K562 (cell line): ENCODE measurements around the gene KLHL29.

Experiments used
- ARNT ChIP-seq, 2 experiments: fragments of 450-650 bp; IDR thresholded peaks; 2 replicates each; pipeline ENCODE4 v1.6.1; 2016; ENCODE audit warnings: mild to moderate bottlenecking in 1 of 2
- EP300 ChIP-seq: IDR thresholded peaks from 2 replicates; pipeline ENCODE4 v1.6.1; 2012; ENCODE audit warnings: low read length, improper control_type of control experiment
- EZH2 ChIP-seq: IDR thresholded peaks from 2 replicates; pipeline ENCODE4 v1.6.1; 2012; ENCODE audit warnings: low read depth, mild to moderate bottlenecking, inconsistent platforms, low read length, borderline replicate concordance
- FOXK2 ChIP-seq, 2 experiments: fragments of 450-650 bp; IDR thresholded peaks in 1 of 2; conservative IDR thresholded peaks in 1 of 2; 2 replicates each; pipeline ENCODE4 v1.6.1; 2016; ENCODE audit warnings: low read depth in 2 of 2, mild to moderate bottlenecking in 1 of 2
- GABPA ChIP-seq: fragments of 200-800 bp; sonication (Bioruptor generic); conservative IDR thresholded peaks from 2 replicates; pipeline ENCODE4 v1.6.1; 2016; ENCODE audit warnings: low read depth, missing genetic modification characterization, missing compliant biosample characterization
- SMARCA5 ChIP-seq: fragments of 450-650 bp; IDR thresholded peaks from 2 replicates; pipeline ENCODE4 v1.6.1; 2016
- ZZZ3 ChIP-seq: fragments of 450-650 bp; IDR thresholded peaks from 2 replicates; pipeline ENCODE4 v1.6.1; 2016; ENCODE audit warnings: antibody characterized with exemption, mild to moderate bottlenecking, moderate library complexity
- TF ChIP-seq, protein P1 (sequence below), 3 experiments: IDR thresholded peaks in 2 of 3; conservative IDR thresholded peaks in 1 of 3; 2 replicates each; pipeline ENCODE4 v1.5.1; 2011 to 2012; ENCODE audit warnings: low read length in 3 of 3, mild to moderate bottlenecking in 3 of 3, control low read depth in 2 of 3, improper control_type of control experiment in 1 of 3, inconsistent platforms in 1 of 3, low read depth in 1 of 3, mixed read lengths in 1 of 3, moderate library complexity in 1 of 3; ENCODE audit not compliant: insufficient read depth in 2 of 3

DNA sequence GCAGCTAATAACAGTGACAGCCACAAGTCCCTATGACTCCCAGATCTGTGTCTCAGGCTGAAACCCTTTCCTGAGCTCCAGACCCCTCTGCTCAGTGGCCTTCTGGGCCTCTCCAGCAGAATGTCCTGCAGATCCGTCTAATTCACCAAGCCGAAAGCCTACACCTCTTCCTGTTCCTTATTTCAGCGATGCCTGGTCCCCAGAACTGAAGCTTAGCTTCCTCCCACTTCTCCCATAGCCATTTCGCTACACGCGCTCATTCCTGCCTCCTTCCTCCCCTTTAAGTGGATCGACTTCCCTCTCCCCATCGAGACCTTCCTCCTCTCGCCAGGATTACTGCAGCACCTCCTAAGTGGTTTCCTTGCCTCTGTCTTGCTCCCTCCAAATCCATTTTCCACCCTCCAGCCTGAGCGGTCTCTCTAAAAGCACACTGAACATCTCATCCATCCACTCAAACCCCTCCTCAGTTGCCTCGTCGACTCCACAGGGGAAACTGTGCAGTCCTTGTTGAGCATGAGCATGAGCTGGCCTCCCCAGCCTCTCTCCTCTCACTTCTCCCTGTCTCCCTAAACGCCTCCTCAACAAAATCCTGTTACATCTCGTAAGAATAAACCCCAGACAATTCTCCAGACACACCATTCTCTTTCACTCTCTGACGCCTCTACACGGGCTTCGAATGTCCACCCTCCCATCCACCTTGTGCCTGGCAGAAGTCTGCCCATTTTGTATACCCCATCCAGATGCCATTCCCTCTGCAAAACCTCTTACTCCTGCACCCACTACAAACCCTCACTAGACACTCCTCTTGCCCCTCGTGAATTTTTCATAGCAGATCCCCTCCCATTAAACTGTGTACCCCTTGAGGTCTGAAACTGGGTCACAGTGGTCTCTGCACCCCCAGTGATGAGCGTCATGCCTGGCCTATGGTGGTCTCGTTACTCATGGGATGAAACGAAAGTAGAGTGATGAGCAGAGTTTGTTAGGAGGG lies 309.4 kb downstream of the KLHL29 start:
- TF ChIP-seq EP300 (no peak), FOXK2 (conservative IDR thresholded peaks at IDR 0.05 in 1 of 2, IDR thresholded peaks at IDR 0.05 in 1 of 2; ENCODE audit: low read depth in 2 of 2) (no peak), SMARCA5 (no peak), ZZZ3 (no peak), EZH2 (no peak), ARNT (IDR thresholded peaks at IDR 0.05) (no peak), GABPA (tag) (no peak)
- TF ChIP-seq, protein P1, sequence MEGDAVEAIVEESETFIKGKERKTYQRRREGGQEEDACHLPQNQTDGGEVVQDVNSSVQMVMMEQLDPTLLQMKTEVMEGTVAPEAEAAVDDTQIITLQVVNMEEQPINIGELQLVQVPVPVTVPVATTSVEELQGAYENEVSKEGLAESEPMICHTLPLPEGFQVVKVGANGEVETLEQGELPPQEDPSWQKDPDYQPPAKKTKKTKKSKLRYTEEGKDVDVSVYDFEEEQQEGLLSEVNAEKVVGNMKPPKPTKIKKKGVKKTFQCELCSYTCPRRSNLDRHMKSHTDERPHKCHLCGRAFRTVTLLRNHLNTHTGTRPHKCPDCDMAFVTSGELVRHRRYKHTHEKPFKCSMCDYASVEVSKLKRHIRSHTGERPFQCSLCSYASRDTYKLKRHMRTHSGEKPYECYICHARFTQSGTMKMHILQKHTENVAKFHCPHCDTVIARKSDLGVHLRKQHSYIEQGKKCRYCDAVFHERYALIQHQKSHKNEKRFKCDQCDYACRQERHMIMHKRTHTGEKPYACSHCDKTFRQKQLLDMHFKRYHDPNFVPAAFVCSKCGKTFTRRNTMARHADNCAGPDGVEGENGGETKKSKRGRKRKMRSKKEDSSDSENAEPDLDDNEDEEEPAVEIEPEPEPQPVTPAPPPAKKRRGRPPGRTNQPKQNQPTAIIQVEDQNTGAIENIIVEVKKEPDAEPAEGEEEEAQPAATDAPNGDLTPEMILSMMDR (IDR thresholded peaks at IDR 0.05 in 2 of 3, conservative IDR thresholded peaks at IDR 0.05 in 1 of 3; ENCODE audit: insufficient read depth in 2 of 3, low read depth in 1 of 3, low read length in 3 of 3) = no peak
